K562 (cell line): ENCODE results near the gene CAB39. TPM values are rescaled to one million over a fixed set of nuclear protein-coding genes. Genes with fewer than 3 reads are reported as not detected.
A peak's percentile ranks its signal among the peaks of the same experiment; 100 is the strongest.

Source experiments
- ATAC-seq: fragments of 200-7000 bp; cut with Tn5 transposase; 3 replicates; pipeline ENCODE4 v1.9.1; 2020; ENCODE audit warnings: moderate library complexity
- BruUV-seq: library from RNA; stranded (reverse); fragments of 400-500 nt; replicated peaks from 2 replicates; lab custom pipeline; 2021; lab: Mats Ljungman, UMichigan
- CTCF ChIA-PET: fragments of 300-600 bp; formaldehyde crosslinking; extraction: SDS; loops from one replicate; lab custom pipeline; 2021; ENCODE audit warnings: low intra/inter-chr PET ratio; lab: Yijun Ruan, JAX
- POLR2A ChIA-PET: fragments of 300-600, 350-650 bp; sonication (Branson Sonifier 250); formaldehyde crosslinking; extraction: SDS; loops from one replicate; lab custom pipeline; 2021; ENCODE audit warnings: antibody characterized with exemption, inconsistent platforms; lab: Yijun Ruan, JAX
- DNase-seq, 4 experiments: peaks; one replicate each; pipeline versions ENCODE4 v3.0.0 to v3.0.0-alpha.2; 2011 to 2018; ENCODE audit warnings: low spot score in 3 of 4, mixed read lengths in 3 of 4; ENCODE audit errors: extremely low read depth in 1 of 4
- FAIRE-seq: peaks from 2 replicates; lab custom pipeline; 2011; peaks lifted over from hg19 to GRCh38; lab: Jason Lieb, UNC
- H2AFZ ChIP-seq: 2 replicates; pipeline ENCODE4 v1.6.0; 2011; ENCODE audit warnings: low read depth, low read length, control low read depth, inconsistent platforms
- H3K27ac ChIP-seq: fragments of 200-600 bp; 3 replicates; pipeline ENCODE4 v1.8.0; 2011; ENCODE audit warnings: low read depth, mild to moderate bottlenecking, control low read depth, inconsistent platforms, low read length, moderate library complexity, mixed read lengths; ENCODE audit errors: extremely low read depth
- H3K27me3 ChIP-seq, 2 experiments: fragments of 300-600 bp in 1 of 2; 2 replicates in 1 of 2; 3 replicates in 1 of 2; pipeline versions ENCODE4 v1.6.0 to v1.8.0; 2011; ENCODE audit warnings: inconsistent platforms in 2 of 2, low read length in 2 of 2, mild to moderate bottlenecking in 1 of 2, mixed read lengths in 1 of 2, moderate library complexity in 1 of 2; ENCODE audit not compliant: control insufficient read depth in 2 of 2, insufficient read depth in 2 of 2
- H3K36me3 ChIP-seq: fragments of 300-600 bp; 3 replicates; pipeline ENCODE4 v1.8.0; 2011; ENCODE audit warnings: mild to moderate bottlenecking, low read length, inconsistent platforms; ENCODE audit not compliant: control insufficient read depth, insufficient read depth
- H3K4me1 ChIP-seq, 2 experiments: fragments of 200-600 bp in 1 of 2; replicated peaks in 1 of 2; 2 replicates in 1 of 2; 3 replicates in 1 of 2; pipeline versions ENCODE4 v1.5.1 to v1.8.0; 2011; ENCODE audit warnings: inconsistent platforms in 2 of 2, low read length in 2 of 2, mild to moderate bottlenecking in 1 of 2, mixed read lengths in 1 of 2, moderate library complexity in 1 of 2; ENCODE audit not compliant: control insufficient read depth in 2 of 2, insufficient read depth in 2 of 2
- H3K4me2 ChIP-seq: 2 replicates; pipeline ENCODE4 v1.6.1; 2011; ENCODE audit warnings: low read length, control low read depth, inconsistent platforms, mixed read lengths; ENCODE audit not compliant: insufficient read depth
- H3K4me3 ChIP-seq: fragments of 200-600 bp; sonication (generic), shearing (Covaris generic); 2 replicates; pipeline ENCODE4 v1.5.1; 2016; ENCODE audit warnings: control low read depth, inconsistent platforms
- H3K79me2 ChIP-seq: fragments of 200-600 bp; 3 replicates; pipeline ENCODE4 v1.8.0; 2011; ENCODE audit warnings: low read length, inconsistent platforms; ENCODE audit not compliant: control insufficient read depth, insufficient read depth
- H3K9ac ChIP-seq, 2 experiments: 2 replicates each; pipeline versions ENCODE4 v1.6.0 to v1.6.1; 2011; ENCODE audit warnings: low read depth in 2 of 2, low read length in 2 of 2, control low read depth in 1 of 2, inconsistent platforms in 1 of 2, mild to moderate bottlenecking in 1 of 2, mixed read lengths in 1 of 2; ENCODE audit not compliant: insufficient read depth in 1 of 2
- H3K9me1 ChIP-seq: one replicate; pipeline ENCODE4 v1.6.0; 2011; ENCODE audit warnings: inconsistent platforms, mild to moderate bottlenecking, low read length, moderate library complexity; ENCODE audit not compliant: control insufficient read depth, insufficient read depth
- H3K9me3 ChIP-seq: replicated peaks from 2 replicates; pipeline ENCODE4 v1.5.1; 2011; ENCODE audit warnings: low read depth, low read length, inconsistent platforms; ENCODE audit not compliant: control insufficient read depth, insufficient read depth
- H4K20me1 ChIP-seq: replicated peaks from 2 replicates; pipeline ENCODE4 v1.6.1; 2011; ENCODE audit warnings: low read length, inconsistent platforms, mixed read lengths; ENCODE audit not compliant: control insufficient read depth, insufficient read depth
- BMI1 ChIP-seq: fragments of 150-350 bp; IDR thresholded peaks from 2 replicates; pipeline ENCODE4 v1.6.1; 2014; ENCODE audit warnings: low read length
- C11orf30 ChIP-seq: fragments of 450-650 bp; IDR thresholded peaks from 2 replicates; pipeline ENCODE4 v1.6.1; 2016; ENCODE audit warnings: low read depth, mild to moderate bottlenecking
- E2F8 ChIP-seq: fragments of 450-650 bp; IDR thresholded peaks from 2 replicates; pipeline ENCODE4 v1.7.1; 2018; ENCODE audit warnings: mild to moderate bottlenecking, low read depth; ENCODE audit not compliant: partially characterized antibody
- FOXK1 ChIP-seq: sonication (generic); formaldehyde crosslinking; IDR thresholded peaks from 2 replicates; pipeline ENCODE4 v1.8.0; 2022; ENCODE audit warnings: missing genetic modification reagents, mild to moderate bottlenecking, borderline replicate concordance
- PHB2 ChIP-seq: fragments of 450-650 bp; IDR thresholded peaks from 2 replicates; pipeline ENCODE4 v1.6.1; 2017; ENCODE audit warnings: low read depth
- POLR2A ChIP-seq: fragments of 450-650 bp; conservative IDR thresholded peaks from 2 replicates; pipeline ENCODE4 v1.6.1; 2016
- SMAD2 ChIP-seq: fragments of 150-350 bp; IDR thresholded peaks from 2 replicates; pipeline ENCODE4 v1.6.1; 2014; ENCODE audit warnings: low read depth, mild to moderate bottlenecking, low read length
- STAT6 ChIP-seq: sonication (generic); formaldehyde crosslinking; IDR thresholded peaks from 2 replicates; pipeline ENCODE4 v1.8.1; 2023; ENCODE audit warnings: mild to moderate bottlenecking, missing genetic modification reagents
- SUPT5H ChIP-seq: fragments of 450-650 bp; IDR thresholded peaks from 2 replicates; pipeline ENCODE4 v1.6.1; 2016
- ZNF592 ChIP-seq: fragments of 450-650 bp; IDR thresholded peaks from 2 replicates; pipeline ENCODE4 v1.6.1; 2017; ENCODE audit warnings: antibody characterized with exemption, mild to moderate bottlenecking
- ZNF740 ChIP-seq, 3 experiments: fragments of 200-800 bp in 1 of 3; sonication (Bioruptor generic) in 1 of 3; sonication (generic) in 1 of 3; formaldehyde crosslinking in 1 of 3; IDR thresholded peaks; 2 replicates each; pipeline versions ENCODE4 v1.6.1 to v1.8.0; 2016 to 2022; ENCODE audit warnings: mild to moderate bottlenecking in 2 of 3, missing compliant biosample characterization in 2 of 3, missing genetic modification characterization in 2 of 3, missing genetic modification reagents in 1 of 3
- WGBS: fragments of 100-300 bp; shearing (Covaris generic); methylation state at CpG from one replicate; pipeline ENCODE4 v1.1.6; 2016; ENCODE audit warnings: low coverage, mixed read lengths; ENCODE audit not compliant: insufficient coverage; ENCODE audit errors: missing lambda C conversion rate; 5-methylcytosine and 5-hydroxymethylcytosine counted together
- in situ Hi-C: fragments of 300-500 bp; cut with MboI; formaldehyde crosslinking; loops from 4 replicates; pipeline ENCODE4 v1.15.0; 2018; ENCODE audit warnings: inconsistent platforms, mixed read lengths
- intact Hi-C: fragments of 100-400 bp; cut with micrococcal nuclease; formaldehyde crosslinking; loops from 2 replicates; pipeline ENCODE4 v1.14.2; 2022
- polyA plus RNA-seq, 8 experiments: library from polyadenylated mRNA; depleted of rRNA in 4 of 8; stranded (reverse) in 5 of 8; unstranded in 3 of 8; fragments of >200 nt; fragmentation: Nextera tagmentation in 2 of 8; fragmentation: Illumina TruSeq in 1 of 8; extraction: Ambion mirVana in 2 of 8; extraction: Trizol in 1 of 8; gene quantifications; 2 replicates each; pipeline versions ENCODE4 v1.2.1 to v1.2.3, GENCODE V29; 2011 to 2014; ENCODE audit warnings: inconsistent platforms in 1 of 8, missing spikeins in 1 of 8
- total RNA-seq, 7 experiments: library from RNA; depleted of rRNA in 6 of 7; stranded (reverse); fragments of >200 nt in 6 of 7; fragmentation: Illumina TruSeq in 2 of 7; extraction: Trizol in 2 of 7; gene quantifications; 2 replicates each; pipeline versions ENCODE4 v1.2.1 to v1.2.3, GENCODE V29; 2011 to 2021; ENCODE audit warnings: low replicate concordance in 1 of 7

The CAB39 gene
- total and polyA plus RNA-seq, 9 of the 15 experiments (the other 6 are each of a cell fraction or from before 2014, with no cell fraction given) = 27.2 to 94.4 (median 70.1) TPM

GRCh38 chr2:230821991-230822520, 109.4 kb downstream of the CAB39 start:
- Histone ChIP-seq H3K9me3 (no peaks in the 10 kb centered on the region), H3K4me1 (no peaks in the 10 kb centered on the region; a peak in 1 of 5 replicates), H3K9ac (no peak overlapping the region), H3K4me2 (no peak overlapping the region), H3K27me3 (peaks cover 0 to 4% of the 10 kb centered on the region in 2 experiments; a peak in 1 of 5 replicates), H2AFZ (no peak overlapping the region), H3K27ac (no peak overlapping the region), H3K79me2 (no peaks in the 10 kb centered on the region), H3K4me3 (no peak overlapping the region), H3K9me1 (no peaks in the 10 kb centered on the region), H3K36me3 (peaks cover 32% of the 10 kb centered on the region; the same call in 2 of the 3 replicates), H4K20me1 (no peaks in the 10 kb centered on the region)
- no TSS peak for BruUV-seq
- CTCF ChIA-PET = no interaction called here
- POLR2A ChIA-PET = interaction anchor here (0.6 to 1.1 kb wide), 4 partner anchors 15 to 165 kb away, joined by 3 to 5 read pairs (median 3); no protein-coding TSS in a partner anchor
- 92% methylated on average over 12 of the region's 13 CpGs for WGBS
- FAIRE-seq (no peak), DNase-seq (no peak), ATAC-seq (peak; percentile 23)
- in situ Hi-C loops = loop anchor here (10.0 to 25.0 kb wide), 2 partner anchors 163 to 810 kb away; no protein-coding TSS in a partner anchor
- intact Hi-C loops = loop anchor here (5.0 kb wide), 1 partner anchor 40 kb away; the partner anchor contains the start of gene ITM2C
- TF ChIP-seq C11orf30 = peak; percentile 42; the same call in 1 of the 2 replicates
- TF ChIP-seq BMI1 = no peak
- peak; percentile 56 for TF ChIP-seq POLR2A
- TF ChIP-seq PHB2 = no peak
- no peak for TF ChIP-seq SMAD2
- TF ChIP-seq ZNF592 = no peak
- TF ChIP-seq STAT6 (CRISPR knock-in tag) = no peak
- TF ChIP-seq SUPT5H = peak; percentile 50; the same call in 1 of the 2 replicates
- TF ChIP-seq ZNF740 (CRISPR knock-in tag; IDR thresholded peaks at IDR 0.05) = no peak
- TF ChIP-seq ZNF740 (tag; IDR thresholded peaks at IDR 0.05) = no peak
- TF ChIP-seq FOXK1 (CRISPR knock-in tag) = no peak
- TF ChIP-seq E2F8 = no peak
